Hematopoietic multipotent progenitor cell treated with erythropoietin and hydrocortisone succinate and interleukin-3 and kit ligand, for 8 days (in vitro differentiated cells): ENCODE data around the gene LNP1.
A peak's percentile ranks its signal among the peaks of the same experiment; 100 is the strongest.

Experiments used
- DNase-seq: peaks from one replicate; pipeline ENCODE4 v3.0.0-alpha.2; 2015

LNP1 gene

DNA sequence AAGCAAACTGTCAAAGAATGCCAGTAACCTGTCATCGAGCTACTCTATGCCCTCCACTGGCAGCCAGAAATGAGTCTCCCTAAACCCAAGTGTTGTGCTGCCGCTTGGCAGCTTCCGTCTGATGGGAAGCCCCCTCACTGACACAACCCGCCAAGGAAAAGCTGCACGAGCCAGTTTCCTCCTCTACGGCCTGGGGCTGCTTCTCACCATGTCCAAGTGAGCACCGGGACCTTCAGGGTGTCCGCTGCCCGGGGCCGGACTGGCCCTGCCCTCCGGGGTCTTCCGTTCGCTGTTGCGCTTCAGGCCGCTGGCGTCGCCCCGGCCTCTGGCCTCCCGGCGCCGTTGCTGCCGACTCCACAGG lies 940 bp upstream of the LNP1 start:
- DNase-seq = peak; percentile 41

DNA sequence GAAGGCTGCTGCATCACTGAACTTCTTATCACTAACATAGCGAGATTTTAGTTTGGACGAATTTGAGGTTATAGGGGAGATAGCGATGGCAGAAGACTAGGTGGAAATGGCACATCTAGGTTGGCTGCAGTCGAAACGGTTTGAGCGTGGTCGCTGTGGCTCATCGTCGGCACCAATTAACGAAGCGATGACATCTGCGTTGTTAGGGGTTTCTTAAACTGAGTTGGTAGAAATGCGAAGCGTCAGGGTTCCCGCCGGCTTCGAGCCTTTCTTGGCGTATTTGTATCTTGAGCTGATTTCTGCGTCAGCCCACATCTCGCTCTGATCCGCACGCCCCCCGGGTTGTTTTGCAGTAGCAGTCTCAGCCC lies 319 bp downstream of the LNP1 start:
- no peak for DNase-seq

DNA sequence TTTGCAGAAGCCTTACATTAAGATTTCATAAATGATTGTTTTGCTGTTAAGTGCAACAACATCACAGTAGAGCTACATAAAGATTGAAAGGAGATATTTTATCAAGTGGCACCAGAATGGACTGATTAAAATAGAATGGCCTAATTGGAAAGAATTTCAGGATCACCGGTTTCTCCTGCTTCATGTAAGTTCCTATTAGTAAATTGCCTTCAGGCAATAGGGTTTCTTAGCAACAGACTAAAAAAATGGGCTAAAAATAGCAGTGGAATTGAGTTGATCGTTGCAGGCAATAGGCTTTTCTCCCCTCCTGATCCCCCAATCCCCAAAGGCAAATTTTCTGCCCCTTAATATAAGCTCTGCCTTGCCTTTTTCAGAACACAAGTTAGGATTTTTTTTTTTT lies 917 bp downstream of the LNP1 start:
- DNase-seq = peak; percentile 41

DNA sequence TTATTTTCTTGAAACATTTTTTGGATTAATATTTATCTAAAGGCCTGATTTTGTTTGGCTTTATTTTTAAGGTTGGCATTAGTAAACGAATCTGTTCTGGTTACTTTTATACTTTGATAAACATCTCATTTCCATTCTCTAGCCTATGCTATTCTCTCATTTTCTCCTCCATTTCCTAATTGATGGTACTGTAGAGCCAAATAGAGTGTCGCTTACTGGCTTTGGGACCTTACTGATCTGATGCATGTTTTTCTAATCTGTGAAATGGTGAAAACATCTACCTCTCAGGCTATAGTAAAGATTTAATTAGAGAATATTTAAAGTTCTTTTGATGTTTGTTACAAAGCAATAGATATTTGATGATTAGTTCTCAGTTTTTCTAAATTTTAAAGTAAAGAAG lies 1.6 kb downstream of the LNP1 start:
- DNase-seq = no peak

DNA sequence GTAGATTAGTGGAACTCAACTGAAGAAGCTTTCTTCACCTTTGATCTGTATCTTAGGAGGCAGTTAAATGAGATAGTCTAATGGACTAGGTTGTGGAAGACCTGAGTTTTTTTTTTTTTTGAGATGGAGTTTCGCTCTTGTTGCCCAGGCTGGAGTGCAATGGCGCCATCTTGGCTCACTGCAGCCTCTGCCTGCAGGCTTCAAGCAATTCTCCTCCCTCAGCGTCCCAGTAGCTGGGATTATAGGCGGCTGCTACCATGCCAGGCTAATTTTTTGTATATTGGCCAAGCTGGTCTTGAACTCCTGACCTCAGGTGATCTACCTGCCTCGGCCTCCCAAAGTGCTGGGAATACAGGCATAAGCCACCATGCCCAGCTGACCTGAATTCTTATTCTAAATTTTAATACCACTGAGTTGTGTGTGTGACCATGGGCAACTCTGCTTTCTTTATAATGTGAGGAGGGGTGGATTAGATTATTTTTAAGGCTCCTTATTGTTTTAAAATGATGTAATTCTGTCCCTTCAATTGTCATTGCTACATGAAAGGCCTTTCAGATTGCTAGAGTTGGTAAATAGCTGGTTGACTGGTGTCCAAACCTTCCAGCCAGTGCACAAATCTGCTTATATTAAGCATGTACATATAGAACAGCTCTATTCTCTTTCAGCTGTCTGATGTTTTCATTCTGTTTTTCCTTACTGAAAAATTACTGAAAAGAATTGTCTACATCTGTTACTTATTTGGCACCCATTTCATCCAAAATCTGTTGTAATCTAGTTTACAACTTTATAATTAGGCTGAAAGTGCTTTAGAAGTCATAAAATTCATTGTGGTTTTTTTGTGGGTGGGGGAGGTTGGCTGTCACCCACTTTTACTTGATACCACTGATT lies 2.3 kb downstream of the LNP1 start:
- DNase-seq = peak; percentile 30

DNA sequence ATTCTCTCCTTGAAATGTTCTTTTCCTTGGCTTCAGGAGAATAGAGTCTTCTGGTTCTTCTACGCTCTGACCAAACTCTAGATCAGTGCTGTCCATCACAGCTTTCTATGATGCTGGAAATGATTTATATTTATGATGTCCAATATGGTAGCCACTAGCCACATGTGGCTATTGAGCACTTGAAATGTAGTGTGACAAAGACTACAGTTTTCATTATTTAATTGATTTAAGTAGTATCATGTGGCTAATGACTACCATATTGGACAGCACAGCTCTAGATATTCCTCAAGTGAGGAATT lies 2.9 kb downstream of the LNP1 start:
- DNase-seq = no peak

DNA sequence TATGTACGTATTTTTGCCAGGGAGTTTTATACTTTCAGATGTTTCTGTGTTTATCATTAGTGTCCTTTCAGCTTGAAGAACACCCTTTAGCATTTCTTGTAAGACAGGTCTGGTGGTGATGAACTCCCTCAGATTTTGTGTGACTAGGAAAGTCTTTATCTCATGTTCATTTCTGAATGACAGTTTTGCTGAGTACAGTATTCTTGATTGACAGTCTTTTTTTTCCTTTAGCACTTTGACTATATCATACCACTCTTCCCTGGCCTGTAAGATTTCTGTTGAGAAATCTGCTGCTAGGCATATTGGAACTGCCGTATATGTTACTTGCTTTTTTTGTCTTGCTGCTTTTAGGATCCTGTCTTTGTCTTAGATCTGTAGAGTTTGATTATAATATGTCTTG lies 5.8 kb downstream of the LNP1 start:
- DNase-seq = no peak

DNA sequence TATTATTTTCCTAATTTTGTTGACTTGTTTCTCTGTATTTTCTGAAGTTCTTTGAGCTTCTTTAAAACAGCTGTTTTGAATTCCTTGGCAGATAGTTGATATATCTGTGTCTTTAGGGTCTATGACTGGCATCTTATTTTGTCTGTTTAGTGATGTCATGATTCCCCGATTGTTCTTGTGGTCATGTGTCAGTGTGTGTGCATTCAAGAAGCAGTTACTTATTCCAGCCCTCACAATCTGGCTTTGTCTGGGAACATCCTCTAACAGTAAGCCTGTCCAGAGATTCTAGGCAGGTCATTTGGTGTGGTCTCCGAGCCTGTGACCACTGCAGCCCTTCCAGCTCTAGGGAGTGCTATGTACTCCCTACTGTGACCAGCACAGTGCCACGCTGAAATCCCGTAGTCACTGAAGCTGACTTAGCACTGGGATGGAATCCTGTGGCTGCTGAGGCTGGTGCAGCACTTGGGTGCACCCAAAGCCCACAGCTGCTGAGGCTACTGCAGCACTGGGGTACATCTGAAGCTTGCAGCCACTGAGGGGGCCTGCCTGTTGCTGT lies 6.7 kb downstream of the LNP1 start:
- no peak for DNase-seq

DNA sequence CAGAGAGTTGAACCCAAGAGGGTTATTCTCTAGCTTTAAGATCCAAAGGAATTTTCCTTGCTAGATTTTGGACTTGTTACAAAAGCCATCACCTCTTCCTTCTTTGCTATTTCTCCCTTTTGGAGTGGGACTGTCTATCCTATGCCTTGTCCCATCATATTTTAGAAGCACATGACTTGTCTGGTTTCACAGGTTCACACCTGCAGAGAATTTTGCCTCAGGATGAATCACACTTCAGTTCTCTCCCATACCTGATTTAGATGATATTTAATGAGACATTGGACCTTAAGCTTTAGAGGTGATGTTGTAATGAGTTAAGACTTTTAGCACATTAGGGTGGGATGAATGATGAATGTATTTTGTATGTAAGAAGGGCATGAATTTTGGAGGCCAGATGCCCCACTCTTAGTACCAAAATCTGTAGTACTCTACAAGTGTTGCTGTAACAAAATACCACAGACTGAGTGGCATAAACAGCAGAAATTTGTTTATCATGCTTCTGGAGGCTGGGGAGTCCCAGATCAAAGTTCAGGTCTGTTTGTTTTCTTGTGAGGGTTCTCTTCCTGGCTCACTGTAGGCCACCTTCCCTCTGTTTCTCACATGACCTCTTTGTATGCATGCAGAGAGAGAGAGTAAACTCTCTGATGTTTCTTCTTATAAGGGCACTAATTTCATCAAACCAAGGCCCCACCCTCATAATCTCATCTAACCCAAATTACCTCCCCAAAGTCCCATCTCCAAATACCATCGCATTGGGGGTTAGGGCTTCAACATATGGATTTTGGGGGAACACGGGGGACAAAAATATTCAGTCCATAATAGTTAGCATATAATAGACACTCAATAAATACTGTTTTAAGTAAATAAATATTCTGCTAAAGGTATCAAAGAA lies 10.0 kb downstream of the LNP1 start:
- no peak for DNase-seq

DNA sequence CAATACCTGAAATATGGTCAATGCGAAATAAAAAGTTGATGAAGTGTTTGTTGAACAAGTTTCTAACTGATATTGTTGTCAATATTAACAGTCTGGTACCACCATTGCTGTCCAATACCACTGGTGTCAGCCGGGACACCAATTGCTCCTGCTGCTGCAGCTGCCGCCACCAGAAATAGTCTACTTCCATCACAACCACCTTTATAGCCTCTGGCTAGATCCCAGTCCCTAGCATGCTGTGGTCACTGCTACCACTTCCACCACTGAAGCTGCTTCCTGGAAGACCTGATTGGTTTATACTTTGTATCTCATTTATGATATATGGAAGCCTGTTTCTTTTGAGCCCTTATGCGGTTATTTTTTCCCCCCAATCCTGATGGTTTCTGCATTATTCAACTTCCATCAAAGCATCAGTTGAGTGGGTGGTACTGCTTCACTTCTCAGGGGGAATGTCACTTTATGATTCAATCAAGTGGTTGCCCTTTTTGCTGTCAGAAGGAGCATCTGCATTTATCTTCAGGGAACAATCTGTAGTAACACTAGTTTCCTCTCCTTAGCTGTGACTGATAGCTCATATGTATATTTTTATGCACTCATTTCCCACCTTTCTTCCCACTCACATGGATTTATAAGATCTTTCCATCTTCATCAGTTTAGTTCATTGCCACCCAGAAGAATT lies 11.7 kb downstream of the LNP1 start:
- no peak for DNase-seq

DNA sequence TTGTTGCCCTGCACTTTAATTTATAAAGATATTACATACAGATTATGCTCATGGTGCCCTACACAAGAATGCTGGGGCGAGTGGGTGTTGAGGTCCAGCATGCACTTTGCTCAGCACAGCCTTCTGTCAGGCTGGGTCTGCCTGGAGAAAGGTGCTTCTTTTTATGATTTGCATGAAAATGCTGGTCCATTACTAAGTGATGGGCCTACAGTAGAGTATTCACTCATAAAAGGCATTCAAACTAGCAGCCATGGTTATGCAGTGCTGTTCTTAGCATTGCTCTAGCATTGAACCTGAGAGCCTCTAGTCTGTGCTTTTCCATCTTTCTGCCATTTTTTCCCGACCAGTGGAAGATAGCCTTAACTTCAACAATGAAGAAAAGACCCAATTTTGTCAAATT lies 12.3 kb downstream of the LNP1 start:
- DNase-seq = no peak

DNA sequence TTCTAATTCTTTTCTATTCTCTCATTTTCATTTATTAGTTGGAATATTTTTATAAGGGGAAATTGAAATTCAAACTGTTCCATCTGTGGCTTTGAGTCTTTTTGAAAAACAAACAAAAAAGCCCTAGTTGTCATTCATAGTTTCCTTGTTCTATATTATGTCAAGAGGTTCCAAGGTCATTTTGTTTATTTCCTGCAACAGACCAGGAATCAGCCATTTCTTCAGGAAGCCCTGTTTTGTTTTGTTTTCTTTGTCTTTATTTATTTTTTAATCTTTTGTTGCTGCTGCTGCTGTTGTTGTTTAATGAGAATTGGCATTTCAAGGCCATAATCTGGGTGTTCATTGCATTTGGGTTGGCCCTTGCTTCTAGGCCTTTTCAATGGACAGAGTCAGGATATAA lies 14.8 kb downstream of the LNP1 start:
- no peak for DNase-seq

DNA sequence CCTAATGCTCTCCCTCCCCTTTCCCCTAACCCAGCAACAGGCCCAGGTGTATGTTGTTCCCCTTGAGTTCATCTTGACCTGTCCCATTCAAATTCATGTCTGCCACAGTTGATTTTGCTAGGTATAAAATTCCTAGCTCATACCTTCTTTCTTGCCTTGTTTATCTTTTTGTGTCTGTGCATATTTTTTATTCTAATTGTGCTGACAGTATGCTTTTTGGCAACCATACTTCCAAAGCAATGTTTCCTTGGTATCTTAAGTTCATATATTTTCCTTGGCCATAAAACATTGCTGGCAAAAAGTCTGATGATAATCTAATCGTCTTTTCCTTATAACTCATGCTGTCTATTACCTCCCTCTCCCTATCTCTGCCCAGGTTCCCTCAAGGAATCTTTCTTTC lies 15.5 kb downstream of the LNP1 start:
- DNase-seq = no peak

DNA sequence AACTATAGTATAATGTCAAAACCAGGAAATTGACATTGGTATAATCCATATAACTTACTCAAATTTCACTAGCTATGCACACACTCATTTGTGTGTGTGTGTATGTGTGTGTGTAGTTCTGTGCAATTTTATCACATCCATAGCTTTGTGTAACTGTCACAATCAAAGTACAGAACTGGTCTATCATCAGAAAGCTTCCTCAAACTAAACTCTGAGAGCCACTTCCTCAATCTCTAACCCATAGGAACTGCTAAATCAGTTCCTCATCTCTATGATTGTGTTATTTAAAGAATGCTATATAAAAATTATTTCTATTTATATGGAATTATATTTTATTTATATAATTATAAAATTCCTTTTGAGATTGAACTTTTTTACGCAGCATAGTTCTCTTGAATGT lies 18.1 kb downstream of the LNP1 start:
- no peak for DNase-seq

DNA sequence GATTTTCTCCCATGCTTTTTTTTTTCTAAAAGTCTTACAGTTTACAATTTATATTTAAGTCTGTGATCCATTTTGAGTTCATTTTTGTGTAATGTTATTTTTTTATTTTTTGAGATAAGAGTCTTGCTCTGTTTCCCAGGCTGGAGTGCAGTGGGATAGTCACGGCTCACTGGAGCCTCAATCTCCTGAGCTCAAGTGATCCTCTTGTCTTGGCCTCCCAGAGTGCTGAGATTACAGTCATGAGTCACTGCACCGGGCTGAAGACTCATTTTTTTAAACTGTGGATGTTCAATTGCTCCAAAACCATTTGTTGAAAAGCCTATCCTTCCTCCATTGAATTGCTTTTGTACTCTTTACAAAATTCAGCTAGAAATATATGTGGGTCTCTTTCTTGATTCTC lies 19.5 kb downstream of the LNP1 start:
- DNase-seq = no peak

DNA sequence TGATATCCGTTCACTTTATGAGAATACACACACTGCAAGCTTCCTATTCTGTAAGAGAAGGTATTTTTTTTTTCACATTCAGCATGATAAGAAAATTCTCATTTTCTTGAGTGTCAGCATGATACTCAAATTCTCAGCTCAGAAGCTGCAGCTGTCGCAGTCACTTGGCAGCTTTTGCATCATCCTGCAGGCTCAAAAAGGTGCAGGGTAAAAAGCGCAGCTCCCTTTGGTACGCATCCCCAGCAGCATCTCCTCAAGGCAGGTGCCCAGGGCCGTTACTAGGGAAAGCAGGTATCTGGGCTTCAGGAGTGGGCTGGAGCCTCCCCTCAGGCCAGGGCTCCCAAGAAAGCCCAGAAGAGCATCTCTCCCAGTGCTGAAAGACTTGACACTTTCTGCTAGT lies 22.3 kb downstream of the LNP1 start:
- DNase-seq = no peak

DNA sequence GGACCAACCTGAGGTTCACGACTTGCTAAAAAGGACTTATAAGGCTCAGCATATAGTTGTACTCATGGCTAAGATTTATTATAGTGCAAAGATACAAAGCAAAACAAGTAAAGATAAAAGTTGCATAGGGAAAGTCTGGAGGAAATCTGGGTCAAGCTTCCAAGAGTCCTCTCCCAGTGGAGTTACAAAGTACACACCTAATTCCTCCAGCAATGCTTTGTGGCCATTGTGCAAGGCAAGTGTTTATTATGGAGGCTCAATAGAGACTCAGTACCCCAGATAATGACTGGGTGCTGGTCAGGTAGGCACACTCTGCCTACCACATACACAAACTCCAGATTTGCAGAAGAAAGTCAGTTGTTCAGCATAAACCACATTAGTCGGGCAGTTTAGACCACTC lies 22.9 kb downstream of the LNP1 start:
- DNase-seq = no peak

DNA sequence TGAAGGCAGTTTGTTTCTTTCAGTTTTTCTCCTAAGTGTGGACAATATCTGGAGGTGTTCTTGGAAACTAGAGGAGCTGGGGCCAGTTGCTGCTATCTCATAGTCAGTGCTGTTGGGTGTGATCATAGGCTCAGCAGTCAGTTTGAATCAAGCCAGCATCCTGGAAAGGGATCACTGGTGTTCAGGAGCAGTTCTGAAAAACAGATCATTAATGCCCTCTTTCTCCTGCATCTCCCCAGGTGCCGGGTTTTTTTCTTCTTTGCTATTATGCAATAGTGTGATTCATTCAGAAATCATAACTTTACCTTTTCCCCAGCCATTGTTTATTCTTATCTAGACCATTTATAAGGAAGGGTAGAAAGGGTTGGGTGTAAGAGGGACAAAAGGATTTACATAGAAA lies 24.0 kb downstream of the LNP1 start:
- DNase-seq = peak; percentile 77

DNA sequence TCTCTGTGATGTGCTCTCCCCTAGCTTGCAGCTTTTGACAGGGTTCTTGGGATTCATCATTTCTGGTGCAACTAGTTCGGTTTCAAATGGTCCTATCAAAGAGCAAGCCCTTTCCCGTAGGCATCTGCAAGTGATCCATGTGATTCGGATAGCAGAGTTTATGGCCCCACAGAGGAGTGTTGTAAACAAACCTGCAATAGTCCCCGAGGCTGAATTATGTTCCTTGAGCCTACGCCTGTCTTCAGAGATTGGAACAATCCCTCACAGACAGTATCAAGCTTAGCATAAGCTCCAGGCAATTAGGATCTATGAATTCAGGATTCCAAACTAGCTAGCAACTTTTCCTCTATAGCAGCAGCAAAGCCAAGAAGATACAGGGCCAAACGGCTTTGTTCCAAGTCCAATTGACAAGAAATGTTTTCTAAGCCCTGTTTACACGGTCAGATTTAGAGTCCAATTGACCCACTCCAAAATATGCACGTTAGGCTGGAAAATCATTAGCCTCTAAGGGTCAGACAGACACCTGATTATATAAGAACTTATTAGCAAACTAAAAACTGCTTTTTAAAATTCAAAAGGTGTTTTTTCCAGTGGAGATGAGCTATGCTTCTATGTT lies 24.8 kb downstream of the LNP1 start:
- no peak for DNase-seq

DNA sequence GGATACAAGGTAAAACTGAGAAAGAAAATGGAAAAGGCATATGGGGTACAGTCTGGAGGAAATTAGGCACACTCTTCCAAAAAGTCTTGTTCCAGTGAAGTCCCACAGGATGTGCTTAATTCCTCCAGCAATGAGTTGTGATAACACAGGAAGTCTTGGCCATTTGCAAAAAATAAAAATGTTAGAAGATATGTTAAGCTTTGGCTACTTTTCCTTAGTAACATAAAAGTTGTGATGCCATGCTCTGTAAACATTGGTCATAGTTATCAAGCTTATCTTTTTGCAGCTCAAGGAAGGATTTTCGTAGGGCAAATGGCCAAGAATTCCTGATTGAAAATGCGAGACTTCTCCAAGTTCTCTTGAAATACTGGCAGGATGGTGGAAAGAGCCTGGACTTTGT lies 26.4 kb downstream of the LNP1 start:
- DNase-seq = no peak

DNA sequence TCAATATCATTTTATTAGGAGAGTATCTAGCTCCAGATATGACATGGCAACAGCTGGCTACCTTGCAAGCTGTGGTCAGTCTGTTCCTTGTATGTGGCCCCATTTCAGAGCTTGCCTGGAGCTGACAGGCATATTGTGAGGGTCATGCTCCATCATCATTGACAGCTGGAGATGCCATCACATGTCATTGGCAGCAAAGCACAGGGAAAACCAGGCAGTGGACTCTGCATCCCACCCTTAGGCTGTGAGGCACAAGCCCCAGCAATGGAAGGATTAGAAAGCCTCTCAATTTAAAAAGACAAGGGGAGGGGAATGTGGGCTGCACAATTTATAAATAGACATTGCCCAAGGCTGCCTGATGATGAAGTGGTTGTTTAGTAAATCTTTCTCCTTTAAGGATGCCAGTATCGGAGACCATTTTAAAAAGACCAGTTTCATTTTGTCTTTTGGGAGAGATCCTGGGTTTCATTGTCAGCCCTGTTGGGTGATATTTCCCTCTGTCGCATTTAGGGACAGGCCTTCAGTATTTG lies 27.9 kb downstream of the LNP1 start:
- no peak for DNase-seq

DNA sequence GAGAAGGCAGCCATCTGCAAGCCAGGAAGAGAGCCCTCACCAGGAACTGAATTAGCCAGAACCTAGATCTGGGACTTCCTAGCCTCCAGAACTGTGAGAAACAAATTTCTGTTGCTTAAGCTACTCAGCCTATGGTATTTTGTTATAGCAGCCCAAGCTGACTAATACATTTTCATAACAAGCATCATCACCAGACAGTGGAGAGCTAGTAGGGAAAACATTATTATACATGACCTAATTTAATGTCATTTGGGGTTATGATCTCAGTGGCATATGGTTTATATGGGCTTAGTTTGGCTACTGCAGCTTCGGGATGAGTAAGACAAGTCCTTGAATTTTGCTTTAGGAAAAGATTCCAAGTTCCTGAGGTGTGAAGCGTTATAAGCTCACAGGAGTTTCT lies 35.6 kb downstream of the LNP1 start:
- no peak for DNase-seq
